Left lung (tissue), 10 donors: ENCODE results near the gene RHOBTB1. TPM values are rescaled to one million over a fixed set of nuclear protein-coding genes. Genes with fewer than 3 reads are reported as not detected.

ENCODE experiments used
- ATAC-seq: fragments of 200-7000 bp; cut with Tn5 transposase; one replicate; pipeline ENCODE4 v1.9.1; 2020; ENCODE audit warnings: moderate library complexity
- DNase-seq, 4 donors: peaks; one replicate each; pipeline ENCODE4 v3.0.0-alpha.2; 2013 to 2020
- H3K27ac ChIP-seq, 2 donors: fragments of 200-600 bp; sonication (generic) in 1 of 2; one replicate each; pipeline versions ENCODE4 v1.5.0 to v1.8.0; 2020 to 2021
- H3K27me3 ChIP-seq, 2 donors: fragments of 200-600 bp; sonication (generic) in 1 of 2; one replicate each; pipeline versions ENCODE4 v1.5.0 to v1.8.0; 2020 to 2021
- H3K36me3 ChIP-seq, 2 donors: fragments of 200-600 bp; sonication (generic) in 1 of 2; one replicate each; pipeline versions ENCODE4 v1.5.0 to v1.8.0; 2020 to 2021
- H3K4me1 ChIP-seq, 2 donors: fragments of 200-600 bp; one replicate each; pipeline ENCODE4 v1.8.0; 2021
- H3K4me3 ChIP-seq, 2 donors: fragments of 200-600 bp; sonication (generic) in 1 of 2; one replicate each; pipeline versions ENCODE4 v1.5.0 to v1.8.0; 2020 to 2021; ENCODE audit warnings: mild to moderate bottlenecking in 1 of 2
- H3K9me3 ChIP-seq, 2 donors: fragments of 200-600 bp; sonication (generic) in 1 of 2; one replicate each; pipeline versions ENCODE4 v1.5.0 to v1.8.0; 2020 to 2021
- CTCF ChIP-seq, 2 donors: fragments of 200-600 bp; sonication (generic) in 1 of 2; IDR thresholded peaks; one replicate each; pipeline versions ENCODE4 v1.5.0 to v1.8.0; 2021; ENCODE audit warnings: antibody characterized with exemption in 2 of 2
- intact Hi-C, 2 donors: fragments of 100-400 bp; cut with DNase I; formaldehyde crosslinking; loops; one replicate each; pipeline versions ENCODE4 v1.11.2 to v1.14.2; 2022
- polyA plus RNA-seq, 6 donors: library from polyadenylated mRNA; unstranded; fragments of 120-200 nt; gene quantifications; one replicate each; pipeline ENCODE4 v1.2.1, GENCODE V29; 2013; ENCODE audit not compliant: insufficient read length in 6 of 6
- total RNA-seq, 2 donors: library from RNA; stranded (reverse); fragmentation: NEBNext Ultra II Directional; extraction: Animal tissue kit (Norgen Biotek cat#: 25700); gene quantifications; one replicate each; pipeline ENCODE4 v1.2.1, GENCODE V29; 2021
- donor health status: DM: no; HTN: yes; CAD: no.
- donor health status: DM: no; HTN: no; CAD: no.

RHOBTB1 gene
- total and polyA plus RNA-seq, 8 donors, result 13.1 to 55.9 (median 52.5) TPM

GRCh38 chr10:60871215-60871614 is 72.8 kb downstream of the RHOBTB1 start:
- H3K4me1 ChIP-seq, result no peaks in the 10 kb centered on the region
- DNase-seq, result no peak
- H3K36me3 ChIP-seq, result peaks cover 0 to 23% of the 10 kb centered on the region in 2 donors
- no peaks in the 10 kb centered on the region for H3K27me3 ChIP-seq
- no peaks in the 10 kb centered on the region for H3K9me3 ChIP-seq
- H3K4me3 ChIP-seq, result no peak overlapping the region
- no peak overlapping the region for H3K27ac ChIP-seq
- ATAC-seq, result no peak
- intact Hi-C loops, result no loop called here
- TF ChIP-seq CTCF (IDR thresholded peaks at IDR 0.05), result no peak

- H3K4me1 ChIP-seq, result no peaks in the 10 kb centered on the region
- no peaks in the 10 kb centered on the region for H3K9me3 ChIP-seq
- TF ChIP-seq CTCF (IDR thresholded peaks at IDR 0.05), result no peak
- no peak overlapping the region for H3K27ac ChIP-seq
- DNase-seq, result no peak
- H3K27me3 ChIP-seq, result no peaks in the 10 kb centered on the region
- ATAC-seq, result no peak
- H3K4me3 ChIP-seq, result no peak overlapping the region
- intact Hi-C loops, result no loop called here
- peaks cover 0 to 23% of the 10 kb centered on the region in 2 donors for H3K36me3 ChIP-seq
Measured at GRCh38 chr10:60870803-60871202, 73.2 kb downstream of the RHOBTB1 start.

- H3K4me1 ChIP-seq, result no peaks in the 10 kb centered on the region
- H3K27me3 ChIP-seq, result no peaks in the 10 kb centered on the region
- H3K36me3 ChIP-seq, result peaks cover 0 to 23% of the 10 kb centered on the region in 2 donors
- no peak overlapping the region for H3K27ac ChIP-seq
- no peaks in the 10 kb centered on the region for H3K9me3 ChIP-seq
- H3K4me3 ChIP-seq, result no peak overlapping the region
- no peak for TF ChIP-seq CTCF (IDR thresholded peaks at IDR 0.05)
- ATAC-seq, result no peak
- no peak for DNase-seq
- intact Hi-C loops, result no loop called here
Measured at GRCh38 chr10:60870416-60870728, 73.6 kb downstream of the RHOBTB1 start.

- H3K4me3 ChIP-seq, result no peak overlapping the region
- no peak for ATAC-seq
- no peak for DNase-seq
- H3K27ac ChIP-seq, result no peak overlapping the region
- no peaks in the 10 kb centered on the region for H3K4me1 ChIP-seq
- H3K27me3 ChIP-seq, result no peaks in the 10 kb centered on the region
- H3K9me3 ChIP-seq, result no peaks in the 10 kb centered on the region
- peaks cover 0 to 23% of the 10 kb centered on the region in 2 donors for H3K36me3 ChIP-seq
- TF ChIP-seq CTCF (IDR thresholded peaks at IDR 0.05), result no peak
- intact Hi-C loops, result no loop called here
Measured at GRCh38 chr10:60869652-60870415, 74.2 kb downstream of the RHOBTB1 start.

GRCh38 chr10:60868946-60869345 is 75.0 kb downstream of the RHOBTB1 start:
- no peaks in the 10 kb centered on the region for H3K9me3 ChIP-seq
- H3K4me1 ChIP-seq, result no peaks in the 10 kb centered on the region
- DNase-seq (no peak), ATAC-seq (no peak)
- H3K27me3 ChIP-seq, result no peaks in the 10 kb centered on the region
- intact Hi-C loops, result no loop called here
- H3K36me3 ChIP-seq, result peaks cover 0 to 23% of the 10 kb centered on the region in 2 donors
- no peak overlapping the region for H3K27ac ChIP-seq
- TF ChIP-seq CTCF (IDR thresholded peaks at IDR 0.05), result no peak
- H3K4me3 ChIP-seq, result no peak overlapping the region
